ENCODE measurements around the gene KLHL34. TPM values are rescaled to one million over a fixed set of nuclear protein-coding genes. Genes with fewer than 3 reads are reported as not detected.

Gene KLHL34
- total RNA-seq, 4 donors from 2014 or later = 0.09 to 0.23 TPM; not detected in 2

DNA sequence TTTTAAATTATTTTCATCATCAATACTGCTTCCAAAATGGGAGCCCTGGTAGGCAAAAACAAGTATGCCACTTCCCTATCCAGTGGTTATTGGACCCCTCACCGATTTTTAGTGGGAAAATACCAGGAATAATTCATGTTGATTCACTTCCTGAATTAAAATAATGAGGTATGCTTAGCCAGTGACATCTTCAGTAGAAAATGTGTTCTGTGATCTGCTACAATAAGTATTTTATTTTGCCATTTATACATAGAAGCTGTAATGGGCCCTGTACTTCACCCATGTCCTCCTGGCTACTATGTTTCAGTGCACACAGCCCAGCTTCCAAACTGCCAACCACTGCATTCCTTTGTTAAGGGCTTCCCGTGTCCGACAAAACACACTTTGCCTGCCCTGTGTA, 41.0 kb upstream of the KLHL34 start:
- Histone ChIP-seq H3K36me3 (no peaks in the 10 kb centered on the region), H3K4me3 (no peak overlapping the region), H3K27me3 (no peaks in the 10 kb centered on the region), H3K9me3 (no peaks in the 10 kb centered on the region), H3K4me1 (no peaks in the 10 kb centered on the region), H3K27ac (no peak overlapping the region)
- intact Hi-C loops (cut with DNase I) = no loop called here
- DNase-seq = no peak
- 42 to 47% methylated on average over 2 to 3 of the region's 3 CpGs for WGBS, 2 donors
- no peak for TF ChIP-seq POLR2A (IDR thresholded peaks at IDR 0.05)
- TF ChIP-seq, protein P1, sequence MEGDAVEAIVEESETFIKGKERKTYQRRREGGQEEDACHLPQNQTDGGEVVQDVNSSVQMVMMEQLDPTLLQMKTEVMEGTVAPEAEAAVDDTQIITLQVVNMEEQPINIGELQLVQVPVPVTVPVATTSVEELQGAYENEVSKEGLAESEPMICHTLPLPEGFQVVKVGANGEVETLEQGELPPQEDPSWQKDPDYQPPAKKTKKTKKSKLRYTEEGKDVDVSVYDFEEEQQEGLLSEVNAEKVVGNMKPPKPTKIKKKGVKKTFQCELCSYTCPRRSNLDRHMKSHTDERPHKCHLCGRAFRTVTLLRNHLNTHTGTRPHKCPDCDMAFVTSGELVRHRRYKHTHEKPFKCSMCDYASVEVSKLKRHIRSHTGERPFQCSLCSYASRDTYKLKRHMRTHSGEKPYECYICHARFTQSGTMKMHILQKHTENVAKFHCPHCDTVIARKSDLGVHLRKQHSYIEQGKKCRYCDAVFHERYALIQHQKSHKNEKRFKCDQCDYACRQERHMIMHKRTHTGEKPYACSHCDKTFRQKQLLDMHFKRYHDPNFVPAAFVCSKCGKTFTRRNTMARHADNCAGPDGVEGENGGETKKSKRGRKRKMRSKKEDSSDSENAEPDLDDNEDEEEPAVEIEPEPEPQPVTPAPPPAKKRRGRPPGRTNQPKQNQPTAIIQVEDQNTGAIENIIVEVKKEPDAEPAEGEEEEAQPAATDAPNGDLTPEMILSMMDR (IDR thresholded peaks at IDR 0.05) = no peak

DNA sequence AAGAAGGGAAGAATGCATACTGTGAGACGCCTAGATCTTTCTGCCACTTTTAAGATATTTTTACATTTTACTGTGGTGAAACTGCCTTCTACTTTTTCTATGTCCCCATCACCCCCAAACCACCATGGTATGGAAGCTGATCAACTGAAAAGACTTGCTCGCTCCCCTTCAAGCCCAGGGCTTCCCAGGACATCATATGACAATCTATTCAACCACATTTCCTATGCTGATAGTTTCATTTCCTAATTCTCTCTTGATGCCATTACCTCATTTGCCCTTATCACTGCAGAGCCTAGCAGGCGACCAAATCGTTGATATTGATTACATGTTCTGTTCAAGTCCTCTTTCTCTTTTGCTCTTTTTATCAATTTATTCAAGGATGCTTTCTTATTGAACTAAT, 40.1 kb upstream of the KLHL34 start:
- Histone ChIP-seq H3K27me3 (no peaks in the 10 kb centered on the region), H3K36me3 (no peaks in the 10 kb centered on the region), H3K4me1 (no peaks in the 10 kb centered on the region), H3K27ac (no peak overlapping the region), H3K4me3 (no peak overlapping the region), H3K9me3 (no peaks in the 10 kb centered on the region)
- 60 to 74% methylated on average over 4 of the region's 4 CpGs for WGBS, 2 donors
- intact Hi-C loops (cut with DNase I) = no loop called here
- TF ChIP-seq POLR2A (IDR thresholded peaks at IDR 0.05) = no peak
- TF ChIP-seq, protein P1 (IDR thresholded peaks at IDR 0.05) = no peak
- no peak for DNase-seq

DNA sequence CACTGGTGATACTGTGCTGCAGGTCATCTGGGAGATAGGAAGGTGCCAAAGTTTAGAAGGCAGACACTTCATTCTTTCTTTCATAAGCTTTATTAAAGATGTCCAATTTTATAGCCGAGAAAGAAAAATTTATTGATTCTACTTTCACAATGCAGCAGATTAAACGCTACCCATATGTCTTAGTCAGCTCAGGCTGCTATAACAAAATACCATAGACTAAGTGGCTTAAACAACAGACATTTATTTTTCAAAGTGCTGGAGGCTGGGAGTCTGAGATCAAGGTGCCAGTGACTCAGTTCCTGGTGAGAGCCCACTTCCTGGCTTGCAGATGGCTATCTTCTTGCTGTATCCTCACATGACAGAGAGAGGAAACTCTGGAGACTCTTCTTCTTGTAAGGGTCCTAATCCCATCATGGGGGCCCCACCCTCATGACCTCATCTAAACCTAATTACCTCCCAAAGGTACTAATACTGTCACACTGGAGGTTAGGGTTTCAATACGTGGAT, 33.4 kb upstream of the KLHL34 start:
- intact Hi-C loops (cut with DNase I) = no loop called here
- no peak overlapping the region for H3K27ac ChIP-seq
- no peaks in the 10 kb centered on the region for H3K4me1 ChIP-seq
- no peaks in the 10 kb centered on the region for H3K9me3 ChIP-seq
- TF ChIP-seq, protein P1 (IDR thresholded peaks at IDR 0.05) = no peak
- TF ChIP-seq POLR2A (IDR thresholded peaks at IDR 0.05) = no peak
- H3K4me3 ChIP-seq = no peak overlapping the region
- no peaks in the 10 kb centered on the region for H3K36me3 ChIP-seq
- DNase-seq = no peak
- WGBS, 2 donors = 76 to 78% methylated on average over 3 of the region's 3 CpGs
- H3K27me3 ChIP-seq = no peaks in the 10 kb centered on the region

DNA sequence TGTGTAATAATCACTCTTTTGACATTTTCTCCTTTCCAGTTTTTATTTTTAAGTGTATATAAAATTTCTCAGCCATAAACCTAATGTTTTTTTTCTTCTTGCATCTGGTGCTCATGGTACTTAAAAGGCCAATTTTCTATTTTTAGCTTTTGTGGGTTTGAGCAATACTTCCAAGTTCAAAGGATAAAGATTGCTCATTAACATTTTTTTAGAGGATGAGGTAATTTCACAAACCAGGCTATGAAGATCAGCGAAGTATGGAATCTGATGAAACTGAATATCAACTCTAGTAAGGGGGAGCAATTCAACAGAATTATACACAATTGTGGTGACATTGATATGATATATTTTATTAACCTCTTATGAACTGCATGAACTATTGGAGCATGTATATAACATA, 25.8 kb upstream of the KLHL34 start:
- no peaks in the 10 kb centered on the region for H3K27me3 ChIP-seq
- intact Hi-C loops (cut with DNase I) = no loop called here
- H3K27ac ChIP-seq = no peak overlapping the region
- DNase-seq = no peak
- WGBS, 2 donors = 29 to 41% methylated on average over 1 of the region's 1 CpG
- no peaks in the 10 kb centered on the region for H3K36me3 ChIP-seq
- no peaks in the 10 kb centered on the region for H3K4me1 ChIP-seq
- no peak overlapping the region for H3K4me3 ChIP-seq
- no peaks in the 10 kb centered on the region for H3K9me3 ChIP-seq
- TF ChIP-seq, protein P1 (IDR thresholded peaks at IDR 0.05) = no peak
- TF ChIP-seq POLR2A (IDR thresholded peaks at IDR 0.05) = no peak

DNA sequence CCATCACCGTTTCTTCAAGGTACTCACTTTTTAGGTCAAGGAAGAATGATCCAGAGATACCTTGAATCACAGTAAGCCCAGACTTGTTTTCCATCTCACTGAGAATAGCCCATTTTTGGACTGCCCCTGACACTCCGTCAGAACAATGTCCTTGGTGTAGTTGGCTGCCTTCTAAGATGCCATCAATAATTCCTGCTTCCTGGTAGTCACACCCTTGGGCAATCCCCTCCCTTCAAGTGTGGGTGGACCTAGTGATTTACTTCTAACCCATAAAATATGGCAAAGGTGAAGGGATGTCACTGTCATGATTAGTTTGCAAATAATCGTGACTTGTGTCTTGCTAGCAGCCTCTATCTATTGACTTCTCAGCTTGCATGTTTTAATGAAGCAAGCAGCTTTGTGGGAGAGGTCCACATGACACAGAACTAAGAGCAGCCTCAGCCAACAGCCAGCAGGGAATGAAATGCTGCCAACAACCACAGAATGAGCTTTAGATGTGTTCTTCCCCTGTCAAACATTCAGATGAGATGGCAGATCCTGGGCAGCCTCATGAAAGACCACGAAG, 20.0 kb upstream of the KLHL34 start:
- no peak overlapping the region for H3K27ac ChIP-seq
- H3K9me3 ChIP-seq = no peaks in the 10 kb centered on the region
- intact Hi-C loops (cut with DNase I) = no loop called here
- 34 to 39% methylated on average over 3 to 4 of the region's 4 CpGs for WGBS, 2 donors
- TF ChIP-seq, protein P1 (IDR thresholded peaks at IDR 0.05) = no peak
- TF ChIP-seq POLR2A (IDR thresholded peaks at IDR 0.05) = no peak
- H3K27me3 ChIP-seq = no peaks in the 10 kb centered on the region
- no peaks in the 10 kb centered on the region for H3K4me1 ChIP-seq
- no peak overlapping the region for H3K4me3 ChIP-seq
- DNase-seq = no peak
- no peaks in the 10 kb centered on the region for H3K36me3 ChIP-seq

Data from esophagus squamous epithelium (tissue), 5 donors.